H9 (cell line): Measurements from ENCODE around the gene CD68. TPM values are rescaled to one million over a fixed set of nuclear protein-coding genes. Genes with fewer than 3 reads are reported as not detected.

Source experiments
- DNase-seq: peaks from one replicate; pipeline ENCODE4 v3.0.0-alpha.2; 2017
- H2AFZ ChIP-seq: one replicate; pipeline ENCODE4 v1.6.1; 2013; ENCODE audit warnings: mild to moderate bottlenecking, low read length, control low read depth, moderate library complexity
- H2AK5ac ChIP-seq: 2 replicates; pipeline ENCODE4 v1.6.1; 2013; ENCODE audit warnings: low read length, control low read depth, mixed read lengths; ENCODE audit not compliant: insufficient read length
- H2BK120ac ChIP-seq: one replicate; pipeline ENCODE4 v1.6.1; 2013; ENCODE audit warnings: low read depth, mild to moderate bottlenecking, low read length, control low read depth, inconsistent platforms; ENCODE audit not compliant: poor library complexity, severe bottlenecking
- H2BK12ac ChIP-seq: 2 replicates; pipeline ENCODE4 v1.6.1; 2013; ENCODE audit warnings: low read length, control low read depth, mixed read lengths, low read depth; ENCODE audit not compliant: insufficient read length
- H2BK15ac ChIP-seq: 2 replicates; pipeline ENCODE4 v1.6.1; 2013; ENCODE audit warnings: low read depth, low read length, control low read depth
- H2BK20ac ChIP-seq: one replicate; pipeline ENCODE4 v1.6.1; 2013; ENCODE audit warnings: low read depth, mild to moderate bottlenecking, low read length, control low read depth, inconsistent platforms; ENCODE audit not compliant: poor library complexity, severe bottlenecking
- H2BK5ac ChIP-seq: 2 replicates; pipeline ENCODE4 v1.6.1; 2013; ENCODE audit warnings: low read length, control low read depth, mixed read lengths; ENCODE audit not compliant: insufficient read length
- H3K14ac ChIP-seq: 2 replicates; pipeline ENCODE4 v1.6.1; 2013; ENCODE audit warnings: low read length, control low read depth; ENCODE audit not compliant: insufficient read depth
- H3K18ac ChIP-seq: 2 replicates; pipeline ENCODE4 v1.6.1; 2013; ENCODE audit warnings: low read depth, mild to moderate bottlenecking, mixed read lengths, low read length, control low read depth; ENCODE audit not compliant: insufficient read length
- H3K23ac ChIP-seq: 2 replicates; pipeline ENCODE4 v1.6.1; 2013; ENCODE audit warnings: low read length, control low read depth, mixed read lengths, low read depth; ENCODE audit not compliant: insufficient read length
- H3K23me2 ChIP-seq: 2 replicates; pipeline ENCODE4 v1.6.1; 2013; ENCODE audit warnings: low read depth, mild to moderate bottlenecking, mixed read lengths, low read length, control low read depth; ENCODE audit not compliant: insufficient read length, poor library complexity, severe bottlenecking
- H3K27ac ChIP-seq: 2 replicates; pipeline ENCODE4 v1.5.1; 2013; ENCODE audit warnings: low read length, control low read depth, mixed read lengths, low read depth; ENCODE audit not compliant: insufficient read length
- H3K27me3 ChIP-seq: 2 replicates; pipeline ENCODE4 v1.6.1; 2013; ENCODE audit warnings: low read length, control low read depth, inconsistent platforms; ENCODE audit not compliant: insufficient read depth
- H3K4ac ChIP-seq: 2 replicates; pipeline ENCODE4 v1.6.1; 2013; ENCODE audit warnings: low read depth, mild to moderate bottlenecking, control low read depth, inconsistent platforms, low read length, moderate library complexity
- H3K4me1 ChIP-seq: 2 replicates; pipeline ENCODE4 v1.6.1; 2013; ENCODE audit warnings: low read length, control low read depth, inconsistent platforms; ENCODE audit not compliant: insufficient read depth
- H3K4me2 ChIP-seq: 2 replicates; pipeline ENCODE4 v1.6.1; 2013; ENCODE audit warnings: low read length, control low read depth, mixed read lengths; ENCODE audit not compliant: insufficient read length, insufficient read depth
- H3K56ac ChIP-seq: 2 replicates; pipeline ENCODE4 v1.6.1; 2013; ENCODE audit warnings: low read depth, mild to moderate bottlenecking, mixed read lengths, low read length, control low read depth; ENCODE audit not compliant: insufficient read length
- H3K79me1 ChIP-seq: 2 replicates; pipeline ENCODE4 v1.6.1; 2013; ENCODE audit warnings: low read depth, mild to moderate bottlenecking, moderate library complexity, low read length, control low read depth, inconsistent platforms; ENCODE audit not compliant: insufficient read depth, poor library complexity, severe bottlenecking
- H3K79me2 ChIP-seq: 2 replicates; pipeline ENCODE4 v1.6.1; 2013; ENCODE audit warnings: low read length, control low read depth, inconsistent platforms; ENCODE audit not compliant: insufficient read depth
- H3K9ac ChIP-seq: 2 replicates; pipeline ENCODE4 v1.6.1; 2013; ENCODE audit warnings: low read length, control low read depth, mixed read lengths; ENCODE audit not compliant: insufficient read length; ENCODE audit errors: extremely low read depth
- H3K9me3 ChIP-seq: one replicate; pipeline ENCODE4 v1.6.1; 2013; ENCODE audit warnings: low read depth, low read length, inconsistent platforms; ENCODE audit not compliant: control insufficient read depth
- H3T11ph ChIP-seq: one replicate; pipeline ENCODE4 v1.6.1; 2013; ENCODE audit warnings: mild to moderate bottlenecking, low read length, control low read depth, inconsistent platforms
- H4K20me1 ChIP-seq: one replicate; pipeline ENCODE4 v1.6.1; 2013; ENCODE audit not compliant: control insufficient read depth, insufficient read length, insufficient read depth
- H4K5ac ChIP-seq: 2 replicates; pipeline ENCODE4 v1.6.1; 2013; ENCODE audit warnings: low read depth, mild to moderate bottlenecking, mixed read lengths, low read length, control low read depth; ENCODE audit not compliant: insufficient read length
- H4K8ac ChIP-seq: replicated peaks from 2 replicates; pipeline ENCODE4 v1.6.1; 2013; ENCODE audit warnings: low read length, control low read depth, mixed read lengths, low read depth; ENCODE audit not compliant: insufficient read length
- H4K91ac ChIP-seq: 2 replicates; pipeline ENCODE4 v1.6.1; 2013; ENCODE audit warnings: low read depth, mild to moderate bottlenecking, moderate library complexity, mixed read lengths, low read length, control low read depth; ENCODE audit not compliant: insufficient read length
- H3K27ac Mint-ChIP-seq, 3 experiments: 2 replicates in 2 of 3; 3 replicates in 1 of 3; pipeline ENCODE4 v1.8.0; 2020 to 2021; ENCODE audit warnings: mixed read lengths in 3 of 3, mild to moderate bottlenecking in 1 of 3, moderate library complexity in 1 of 3
- H3K27me3 Mint-ChIP-seq: 2 replicates; pipeline ENCODE4 v1.8.0; 2021; ENCODE audit warnings: low read depth, mild to moderate bottlenecking, moderate library complexity, mixed read lengths
- H3K36me3 Mint-ChIP-seq, 3 experiments: 2 replicates in 2 of 3; 3 replicates in 1 of 3; pipeline ENCODE4 v1.8.0; 2020 to 2021; ENCODE audit warnings: low read depth in 3 of 3, mixed read lengths in 3 of 3; ENCODE audit not compliant: insufficient read depth in 1 of 3
- H3K4me1 Mint-ChIP-seq, 2 experiments: 2 replicates each; pipeline ENCODE4 v1.8.0; 2020; ENCODE audit warnings: mixed read lengths in 2 of 2
- H3K4me3 Mint-ChIP-seq, 2 experiments: 2 replicates in 1 of 2; 3 replicates in 1 of 2; pipeline ENCODE4 v1.8.0; 2020 to 2021; ENCODE audit warnings: mild to moderate bottlenecking in 2 of 2, mixed read lengths in 2 of 2, moderate library complexity in 1 of 2
- H3K9me3 Mint-ChIP-seq, 2 experiments: 2 replicates in 1 of 2; 3 replicates in 1 of 2; pipeline ENCODE4 v1.8.0; 2020; ENCODE audit warnings: mild to moderate bottlenecking in 2 of 2, mixed read lengths in 2 of 2, moderate library complexity in 1 of 2
- CTCF ChIP-seq: fragments of 200-600 bp; sonication (generic); conservative IDR thresholded peaks from 3 replicates; pipeline ENCODE4 v1.8.0; 2021; ENCODE audit warnings: antibody characterized with exemption, mild to moderate bottlenecking
- WGBS: extraction: QIAGEN DNeasy Blood & Tissue Kit; methylation state at CpG from one replicate; pipeline ENCODE4 v1.1.7; 2013; ENCODE audit warnings: missing lambda C conversion rate, low lambda C conversion rate, mixed read lengths; ENCODE audit not compliant: insufficient read length; ENCODE audit errors: extremely low coverage; 5-methylcytosine and 5-hydroxymethylcytosine counted together
- total RNA-seq: library from RNA; stranded (reverse); gene quantifications from 2 replicates; pipeline ENCODE4 v1.2.1, GENCODE V29; 2021

CD68 gene
- total RNA-seq, 1 experiment from 2014 or later: 0.42 TPM

- Histone ChIP-seq H2AK5ac (no peak overlapping the region), H4K8ac (no peak overlapping the region), H3K4me1 (0 out of 2 replicates have a peak, but pooled peaks cover 2% of the 10 kb centered on the region), H3K79me1 (peaks cover 15% of the 10 kb centered on the region), H4K5ac (no peak overlapping the region), H3K56ac (no peak overlapping the region), H3K14ac (no peak overlapping the region), H2BK120ac (no peak overlapping the region), H2BK15ac (no peak overlapping the region), H3K27me3 (no peaks in the 10 kb centered on the region), H2BK12ac (no peak overlapping the region), H4K91ac (no peak overlapping the region), H3K4me2 (peak overlapping the region; percentile 77), H2BK5ac (no peak overlapping the region), H2AFZ (no peak overlapping the region), H2BK20ac (no peak overlapping the region), H3K79me2 (peaks cover 8% of the 10 kb centered on the region; the same call in 1 of the 2 replicates), H3K23me2 (peaks cover 9% of the 10 kb centered on the region), H3K27ac (no peak overlapping the region), H4K20me1 (no peaks in the 10 kb centered on the region), H3K23ac (no peak overlapping the region), H3K9me3 (no peaks in the 10 kb centered on the region), H3K18ac (no peak overlapping the region), H3K4ac (no peak overlapping the region), H3T11ph (no peak overlapping the region), H3K9ac (peak overlapping the region; percentile 57)
- H3K9me3 Mint-ChIP-seq: no peaks in the 10 kb centered on the region
- peaks cover 36 to 54% of the 10 kb centered on the region in 2 experiments for H3K4me1 Mint-ChIP-seq
- WGBS: no CpG with 5 or more reads among the region's 32 CpGs
- peak overlapping the region; percentile 90 to 91 for H3K4me3 Mint-ChIP-seq
- H3K27ac Mint-ChIP-seq: peak overlapping the region; percentile 92 to 98 (median 97)
- DNase-seq: peak; percentile 96
- no peaks in the 10 kb centered on the region; the same call in 1 of the 2 replicates for H3K27me3 Mint-ChIP-seq
- peaks cover 12 to 31% (median 31%) of the 10 kb centered on the region in 3 experiments; a peak in 6 of 7 replicates for H3K36me3 Mint-ChIP-seq
- peak; percentile 78 for TF ChIP-seq CTCF
Measured at GRCh38 chr17:7561028-7561575, 18.3 kb upstream of the CD68 start.
